HG03045 (cell line): ENCODE results near the gene MAPKBP1.

Experiments
- ATAC-seq: cut with Tn5 transposase; IDR thresholded peaks from one replicate; pipeline ENCODE4 v1.9.1; 2021; ENCODE audit warnings: mild to moderate bottlenecking, moderate library complexity; ENCODE audit not compliant: unreplicated experiment

MAPKBP1 gene

GRCh38 chr15:41843571-41843970 lies 69.3 kb downstream of the MAPKBP1 start:
- ATAC-seq: no peak

GRCh38 chr15:41844814-41845213 lies 70.5 kb downstream of the MAPKBP1 start:
- ATAC-seq: no peak

GRCh38 chr15:41847206-41847605 lies 72.9 kb downstream of the MAPKBP1 start:
- ATAC-seq: no peak

GRCh38 chr15:41847981-41848380 lies 73.7 kb downstream of the MAPKBP1 start:
- ATAC-seq: no peak

GRCh38 chr15:41848631-41849030 lies 74.3 kb downstream of the MAPKBP1 start:
- ATAC-seq: no peak

- no peak for ATAC-seq
Measured at GRCh38 chr15:41849204-41849603, 74.9 kb downstream of the MAPKBP1 start.

- no peak for ATAC-seq
Measured at GRCh38 chr15:41849861-41850260, 75.6 kb downstream of the MAPKBP1 start.

- no peak for ATAC-seq
Measured at GRCh38 chr15:41850482-41851166, 76.3 kb downstream of the MAPKBP1 start.

GRCh38 chr15:41851167-41851523 lies 76.9 kb downstream of the MAPKBP1 start:
- no peak for ATAC-seq

- ATAC-seq: no peak
Measured at GRCh38 chr15:41851755-41852370, 77.6 kb downstream of the MAPKBP1 start.

GRCh38 chr15:41852736-41853590 lies 78.7 kb downstream of the MAPKBP1 start:
- ATAC-seq: no peak

GRCh38 chr15:41853831-41854230 lies 79.5 kb downstream of the MAPKBP1 start:
- ATAC-seq: no peak

- no peak for ATAC-seq
Measured at GRCh38 chr15:41854443-41854842, 80.2 kb downstream of the MAPKBP1 start.

- no peak for ATAC-seq
Measured at GRCh38 chr15:41855261-41855961, 81.1 kb downstream of the MAPKBP1 start.

GRCh38 chr15:41856262-41856661 lies 82.0 kb downstream of the MAPKBP1 start:
- no peak for ATAC-seq

- ATAC-seq: no peak
Measured at GRCh38 chr15:41856716-41857115, 82.4 kb downstream of the MAPKBP1 start.

- no peak for ATAC-seq
Measured at GRCh38 chr15:41857316-41857715, 83.0 kb downstream of the MAPKBP1 start.

GRCh38 chr15:41858756-41859155 lies 84.5 kb downstream of the MAPKBP1 start:
- no peak for ATAC-seq

- ATAC-seq: no peak
Measured at GRCh38 chr15:41860049-41860828, 86.0 kb downstream of the MAPKBP1 start.

- no peak for ATAC-seq
Measured at GRCh38 chr15:41861736-41862356, 87.6 kb downstream of the MAPKBP1 start.
